Vagina (tissue), 2 donors: ENCODE measurements around the gene HSD11B2. TPM values are rescaled to one million over a fixed set of nuclear protein-coding genes. Genes with fewer than 3 reads are reported as not detected.

Experiments
- DNase-seq, 2 donors: peaks; one replicate each; pipeline ENCODE4 v3.0.0-alpha.2; 2017; ENCODE audit errors: extremely low spot score in 2 of 2
- H3K27ac ChIP-seq: fragments of 200-600 bp; sonication (generic); one replicate; pipeline ENCODE4 v1.5.1; 2019
- H3K27me3 ChIP-seq: fragments of 200-600 bp; sonication (generic); one replicate; pipeline ENCODE4 v1.5.1; 2019
- H3K36me3 ChIP-seq, 2 donors: fragments of 200-600 bp; sonication (generic); one replicate each; pipeline ENCODE4 v1.5.1; 2017 to 2019
- H3K4me1 ChIP-seq: fragments of 200-600 bp; sonication (generic); one replicate; pipeline ENCODE4 v1.5.1; 2019
- H3K4me3 ChIP-seq, 2 donors: fragments of 200-600 bp; sonication (generic); 1 replicate in 1 of 2; 2 replicates in 1 of 2; pipeline ENCODE4 v1.5.1; 2016 to 2019
- H3K9me3 ChIP-seq: fragments of 200-600 bp; sonication (generic); one replicate; pipeline ENCODE4 v1.5.1; 2019
- POLR2A ChIP-seq, 2 donors: fragments of 450-650 bp; IDR thresholded peaks; one replicate each; pipeline ENCODE4 v1.6.1; 2017; ENCODE audit warnings: antibody characterized with exemption in 2 of 2, mild to moderate bottlenecking in 2 of 2, moderate library complexity in 2 of 2
- POLR2AphosphoS5 ChIP-seq, 2 donors: sonication (generic); formaldehyde crosslinking; IDR thresholded peaks; one replicate each; pipeline ENCODE4 v1.9.0; 2017; ENCODE audit warnings: antibody characterized with exemption in 2 of 2, mild to moderate bottlenecking in 2 of 2, low read depth in 1 of 2; ENCODE audit not compliant: insufficient read depth in 1 of 2
- intact Hi-C: fragments of 100-400 bp; cut with DNase I; formaldehyde crosslinking; loops from one replicate; pipeline ENCODE4 v1.15.1; 2023
- total RNA-seq: library from RNA; depleted of rRNA; stranded (reverse); fragments of >200 nt; gene quantifications from one replicate; pipeline ENCODE4 v1.2.3, GENCODE V29; 2016
- TF ChIP-seq, protein P1 (sequence below), 3 experiments: fragments of 450-650 bp in 2 of 3; fragments of 200-600 bp in 1 of 3; sonication (generic) in 1 of 3; IDR thresholded peaks; one replicate each; pipeline ENCODE4 v1.5.1; 2017 to 2019; ENCODE audit warnings: antibody characterized with exemption in 3 of 3, mild to moderate bottlenecking in 2 of 3, moderate library complexity in 2 of 3

Gene HSD11B2
- total RNA-seq, 1 donor from 2014 or later = 30.2 TPM

DNA sequence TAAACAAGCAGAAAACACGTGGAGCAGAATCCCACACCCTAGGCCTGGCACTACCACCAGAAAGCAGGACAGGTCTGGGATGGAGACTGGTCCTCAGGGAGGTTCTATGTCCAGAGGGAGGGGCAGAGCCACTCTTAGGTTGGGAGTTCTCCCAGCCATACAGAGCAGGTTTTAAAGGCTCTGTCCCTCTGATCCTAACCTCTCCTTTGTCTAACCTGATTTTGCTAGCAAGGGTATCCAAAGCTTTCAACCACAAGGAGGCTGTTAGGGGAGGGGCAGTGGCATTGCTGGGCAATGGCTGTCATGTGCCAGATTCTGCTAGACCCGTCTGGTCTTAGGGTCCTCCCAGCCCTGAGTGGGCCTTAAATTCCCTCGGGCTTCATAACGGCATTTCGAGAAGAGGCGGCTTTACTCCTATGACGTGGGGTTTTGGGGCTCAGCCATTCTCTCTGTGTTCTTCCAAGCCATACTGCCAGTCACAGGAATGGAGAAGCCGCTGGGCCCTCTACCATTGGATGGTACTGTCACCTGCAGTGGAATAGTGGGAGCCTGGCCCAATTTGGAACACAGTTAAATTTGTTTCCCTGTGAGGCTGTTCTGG lies 43.3 kb upstream of the HSD11B2 start:
- H3K27me3 ChIP-seq = no peaks in the 10 kb centered on the region
- DNase-seq = no peak
- H3K27ac ChIP-seq = no peak overlapping the region
- TF ChIP-seq POLR2AphosphoS5 (IDR thresholded peaks at IDR 0.05; ENCODE audit: insufficient read depth in 1 of 2, low read depth in 1 of 2) = no peak
- no peak for TF ChIP-seq POLR2A (IDR thresholded peaks at IDR 0.05)
- TF ChIP-seq, protein P1, sequence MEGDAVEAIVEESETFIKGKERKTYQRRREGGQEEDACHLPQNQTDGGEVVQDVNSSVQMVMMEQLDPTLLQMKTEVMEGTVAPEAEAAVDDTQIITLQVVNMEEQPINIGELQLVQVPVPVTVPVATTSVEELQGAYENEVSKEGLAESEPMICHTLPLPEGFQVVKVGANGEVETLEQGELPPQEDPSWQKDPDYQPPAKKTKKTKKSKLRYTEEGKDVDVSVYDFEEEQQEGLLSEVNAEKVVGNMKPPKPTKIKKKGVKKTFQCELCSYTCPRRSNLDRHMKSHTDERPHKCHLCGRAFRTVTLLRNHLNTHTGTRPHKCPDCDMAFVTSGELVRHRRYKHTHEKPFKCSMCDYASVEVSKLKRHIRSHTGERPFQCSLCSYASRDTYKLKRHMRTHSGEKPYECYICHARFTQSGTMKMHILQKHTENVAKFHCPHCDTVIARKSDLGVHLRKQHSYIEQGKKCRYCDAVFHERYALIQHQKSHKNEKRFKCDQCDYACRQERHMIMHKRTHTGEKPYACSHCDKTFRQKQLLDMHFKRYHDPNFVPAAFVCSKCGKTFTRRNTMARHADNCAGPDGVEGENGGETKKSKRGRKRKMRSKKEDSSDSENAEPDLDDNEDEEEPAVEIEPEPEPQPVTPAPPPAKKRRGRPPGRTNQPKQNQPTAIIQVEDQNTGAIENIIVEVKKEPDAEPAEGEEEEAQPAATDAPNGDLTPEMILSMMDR (IDR thresholded peaks at IDR 0.05) = no peak
- H3K36me3 ChIP-seq = no peaks in the 10 kb centered on the region
- H3K9me3 ChIP-seq = no peaks in the 10 kb centered on the region
- intact Hi-C loops = no loop called here
- no peak overlapping the region for H3K4me3 ChIP-seq
- H3K4me1 ChIP-seq = peaks cover 20% of the 10 kb centered on the region

DNA sequence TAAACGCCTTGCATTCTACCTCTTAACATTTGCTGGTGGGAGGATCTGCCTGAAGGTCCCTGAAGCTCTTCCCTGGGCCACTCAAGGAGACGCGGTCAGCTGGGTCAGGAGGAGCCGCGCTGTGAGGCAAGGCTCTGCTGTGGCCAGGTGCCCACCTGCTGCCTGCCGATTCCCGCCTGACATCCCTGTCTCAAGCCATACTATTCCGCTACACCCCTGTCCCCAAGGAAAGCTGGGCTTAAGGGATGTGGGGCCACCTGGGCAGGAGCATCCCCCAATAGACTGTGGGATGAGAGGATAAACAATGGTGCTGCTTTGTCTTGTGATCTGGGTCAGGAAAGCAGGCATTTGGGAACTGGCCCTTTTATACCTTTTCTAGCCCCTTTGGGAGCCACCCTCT lies 42.7 kb upstream of the HSD11B2 start:
- no peaks in the 10 kb centered on the region for H3K9me3 ChIP-seq
- no peak for DNase-seq
- no peaks in the 10 kb centered on the region for H3K27me3 ChIP-seq
- no peak for TF ChIP-seq POLR2AphosphoS5 (IDR thresholded peaks at IDR 0.05; ENCODE audit: insufficient read depth in 1 of 2, low read depth in 1 of 2)
- TF ChIP-seq, protein P1 (IDR thresholded peaks at IDR 0.05) = no peak
- TF ChIP-seq POLR2A (IDR thresholded peaks at IDR 0.05) = no peak
- no peaks in the 10 kb centered on the region for H3K36me3 ChIP-seq
- H3K4me3 ChIP-seq = no peak overlapping the region
- intact Hi-C loops = no loop called here
- peaks cover 26% of the 10 kb centered on the region for H3K4me1 ChIP-seq
- no peak overlapping the region for H3K27ac ChIP-seq

DNA sequence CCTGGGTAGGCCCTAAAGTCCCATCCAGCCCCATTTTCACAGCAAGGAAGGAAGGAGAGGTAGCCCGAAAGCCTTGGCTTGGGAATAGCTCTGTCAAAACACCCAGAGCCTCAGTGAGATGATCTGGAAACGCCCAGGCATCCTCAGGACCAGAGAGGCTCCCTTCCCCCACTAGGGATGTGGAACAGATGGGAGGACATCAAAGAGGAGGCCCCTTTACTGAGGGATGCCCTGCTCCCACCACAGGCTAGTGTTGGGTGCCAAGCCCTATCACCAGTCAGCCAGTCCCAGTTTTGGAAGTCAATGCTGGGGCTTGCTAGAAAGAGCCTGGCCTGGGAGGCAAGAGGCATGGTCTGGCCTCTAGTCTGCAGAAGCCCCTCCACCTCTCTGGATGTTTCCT lies 42.3 kb upstream of the HSD11B2 start:
- DNase-seq = no peak
- Histone ChIP-seq H3K4me1 (peaks cover 29% of the 10 kb centered on the region), H3K4me3 (no peak overlapping the region), H3K27me3 (no peaks in the 10 kb centered on the region), H3K27ac (no peak overlapping the region), H3K36me3 (no peaks in the 10 kb centered on the region), H3K9me3 (no peaks in the 10 kb centered on the region)
- TF ChIP-seq POLR2A (IDR thresholded peaks at IDR 0.05) (no peak), POLR2AphosphoS5 (IDR thresholded peaks at IDR 0.05; ENCODE audit: insufficient read depth in 1 of 2, low read depth in 1 of 2) (no peak)
- TF ChIP-seq, protein P1 (IDR thresholded peaks at IDR 0.05) = no peak
- intact Hi-C loops = no loop called here

DNA sequence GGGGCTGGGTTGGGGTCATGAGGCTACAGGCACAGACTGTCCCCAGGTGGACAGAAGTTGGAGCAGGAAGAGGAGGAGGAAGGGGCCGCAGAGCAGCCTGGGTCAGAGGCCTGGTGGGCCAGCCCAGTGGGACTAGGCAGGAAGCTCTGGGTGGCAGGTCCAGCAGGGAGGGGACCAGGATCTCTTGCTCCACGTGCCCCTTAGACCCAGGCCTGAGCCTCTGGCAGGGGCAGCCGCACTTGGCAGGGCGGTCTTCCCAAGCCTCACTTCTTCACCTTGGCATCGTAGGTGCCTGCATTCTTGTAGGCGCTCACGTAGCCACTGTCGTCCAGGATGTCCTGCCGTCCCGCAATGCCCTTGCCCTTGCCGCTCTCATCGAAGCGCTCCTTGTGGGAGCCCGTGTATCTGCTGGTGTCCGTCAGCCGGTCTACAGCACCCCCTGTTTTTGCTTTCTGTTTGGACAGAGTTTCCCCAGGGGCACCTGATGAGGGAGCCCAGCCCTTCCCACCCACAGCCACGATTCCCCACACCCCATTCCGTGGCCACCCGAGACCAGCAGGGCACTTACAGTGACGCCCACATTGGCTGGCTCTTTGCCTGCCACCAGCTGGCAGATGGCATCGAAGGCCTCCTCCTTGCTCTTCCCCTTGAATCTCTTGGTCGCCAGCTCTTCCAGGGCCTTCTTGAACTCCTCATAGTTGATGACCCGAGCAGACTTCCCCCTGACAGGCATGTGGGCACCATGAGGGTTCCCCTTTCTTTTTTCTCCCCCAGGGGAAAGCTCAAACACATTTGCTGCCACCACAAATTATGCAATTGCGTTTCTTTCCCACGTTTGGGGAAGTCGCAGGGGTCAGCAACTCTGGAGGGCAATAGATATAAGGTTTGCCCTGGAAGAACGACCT lies 40.8 kb upstream of the HSD11B2 start:
- intact Hi-C loops = no loop called here
- no peaks in the 10 kb centered on the region for H3K27me3 ChIP-seq
- DNase-seq = no peak
- H3K4me3 ChIP-seq = no peak overlapping the region
- H3K27ac ChIP-seq = no peak overlapping the region
- no peaks in the 10 kb centered on the region for H3K36me3 ChIP-seq
- no peaks in the 10 kb centered on the region for H3K9me3 ChIP-seq
- peaks cover 42% of the 10 kb centered on the region for H3K4me1 ChIP-seq
- TF ChIP-seq, protein P1 (IDR thresholded peaks at IDR 0.05) = no peak
- no peak for TF ChIP-seq POLR2A (IDR thresholded peaks at IDR 0.05)
- TF ChIP-seq POLR2AphosphoS5 (IDR thresholded peaks at IDR 0.05; ENCODE audit: insufficient read depth in 1 of 2, low read depth in 1 of 2) = no peak
